Measurements from ENCODE around the gene PHTF2. TPM values are rescaled to one million over a fixed set of nuclear protein-coding genes. Genes with fewer than 3 reads are reported as not detected.

PHTF2 gene
- total RNA-seq, 1 experiment from 2014 or later: 52.0 TPM

DNA sequence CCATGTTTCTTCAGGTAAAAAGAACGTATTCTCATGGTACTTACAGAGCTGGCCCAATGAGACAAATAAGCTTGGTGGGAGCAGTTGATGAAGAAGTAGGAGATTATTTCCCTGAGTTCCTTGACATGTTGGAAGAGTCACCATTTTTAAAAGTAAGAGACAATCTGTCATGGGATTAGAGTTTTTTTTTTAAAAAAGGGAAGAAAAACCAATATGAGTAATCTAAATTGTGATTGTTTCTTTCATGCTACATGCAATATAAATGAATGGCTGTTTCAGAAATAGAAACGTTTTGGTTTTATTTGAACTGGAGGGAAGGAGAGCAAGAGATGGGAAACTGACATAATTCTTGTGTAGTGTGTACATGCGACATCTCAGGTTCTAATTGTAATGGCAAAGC is 33.1 kb upstream of the PHTF2 start:
- intact Hi-C loops (cut with micrococcal nuclease; ENCODE audit: unreplicated experiment): no loop called here
- CTCF ChIA-PET: no interaction called here

DNA sequence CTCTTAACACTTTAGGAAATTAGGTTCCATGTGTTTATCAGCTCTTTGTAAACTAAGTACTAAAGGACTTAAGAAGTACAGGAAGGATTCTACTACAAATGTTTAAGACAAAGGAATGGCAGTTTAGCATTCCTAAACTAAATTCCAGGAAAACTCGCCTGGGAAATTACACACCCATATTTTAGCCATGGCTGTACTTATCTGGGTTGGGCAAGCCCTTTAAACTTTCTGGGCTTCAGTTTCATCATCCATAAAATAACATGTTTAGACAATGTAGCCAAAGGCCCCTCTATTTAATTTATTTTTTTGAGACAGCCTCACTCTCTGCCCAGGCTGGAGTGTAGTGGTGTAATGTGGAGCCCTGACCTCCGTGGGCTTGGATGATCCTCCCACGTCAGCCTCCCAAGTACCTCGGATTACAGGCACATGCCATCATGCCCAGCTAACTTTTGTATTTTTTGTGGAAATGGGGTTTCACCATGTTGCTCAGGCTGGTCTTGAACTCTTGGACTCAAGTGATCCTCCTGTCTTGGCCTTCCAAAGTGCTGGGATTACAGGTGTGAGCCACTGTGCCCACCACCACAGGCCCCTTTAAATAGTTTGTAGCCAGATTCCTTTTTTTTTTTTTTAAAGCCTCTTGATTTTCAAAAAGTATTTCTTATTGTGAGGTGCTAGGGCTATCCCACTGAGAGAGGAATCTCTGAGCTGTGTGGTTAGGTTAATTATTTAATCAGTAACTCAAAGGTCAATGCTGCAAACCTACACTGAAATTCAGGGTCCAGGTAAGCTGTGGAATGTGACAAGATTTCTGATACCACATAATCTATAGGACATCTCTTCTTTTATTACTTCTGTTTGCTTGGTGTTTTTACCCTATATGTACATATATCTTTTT is 32.4 kb upstream of the PHTF2 start:
- no peak overlapping the region for H3K4me2 ChIP-seq
- no peak for DNase-seq
- no TSS peak for BruUV-seq (replicated peaks)
- H3K9me2 ChIP-seq (ENCODE audit: insufficient read depth): no peaks in the 10 kb centered on the region
- H3K9me3 ChIP-seq (ENCODE audit: insufficient read depth, low read depth): no peaks in the 10 kb centered on the region
- intact Hi-C loops (cut with micrococcal nuclease; ENCODE audit: unreplicated experiment): no loop called here
- H3K4me3 ChIP-seq: no peak overlapping the region
- no peaks in the 10 kb centered on the region for H4K20me1 ChIP-seq (ENCODE audit: insufficient read depth)
- H2AFZ ChIP-seq: no peak overlapping the region
- no peaks in the 10 kb centered on the region for H3K27me3 ChIP-seq (ENCODE audit: insufficient read depth, low read depth)
- no peaks in the 10 kb centered on the region for H3K36me3 ChIP-seq (ENCODE audit: low read depth)
- H3K4me1 ChIP-seq (replicated peaks; ENCODE audit: insufficient read depth): no peaks in the 10 kb centered on the region
- no peak overlapping the region for H3K27ac ChIP-seq
- peaks cover 15% of the 10 kb centered on the region for H3F3A ChIP-seq (ENCODE audit: insufficient read depth, low read depth)
- no peak for TF ChIP-seq EZH2 (IDR thresholded peaks at IDR 0.05; ENCODE audit: low read depth)
- TF ChIP-seq, protein P1, sequence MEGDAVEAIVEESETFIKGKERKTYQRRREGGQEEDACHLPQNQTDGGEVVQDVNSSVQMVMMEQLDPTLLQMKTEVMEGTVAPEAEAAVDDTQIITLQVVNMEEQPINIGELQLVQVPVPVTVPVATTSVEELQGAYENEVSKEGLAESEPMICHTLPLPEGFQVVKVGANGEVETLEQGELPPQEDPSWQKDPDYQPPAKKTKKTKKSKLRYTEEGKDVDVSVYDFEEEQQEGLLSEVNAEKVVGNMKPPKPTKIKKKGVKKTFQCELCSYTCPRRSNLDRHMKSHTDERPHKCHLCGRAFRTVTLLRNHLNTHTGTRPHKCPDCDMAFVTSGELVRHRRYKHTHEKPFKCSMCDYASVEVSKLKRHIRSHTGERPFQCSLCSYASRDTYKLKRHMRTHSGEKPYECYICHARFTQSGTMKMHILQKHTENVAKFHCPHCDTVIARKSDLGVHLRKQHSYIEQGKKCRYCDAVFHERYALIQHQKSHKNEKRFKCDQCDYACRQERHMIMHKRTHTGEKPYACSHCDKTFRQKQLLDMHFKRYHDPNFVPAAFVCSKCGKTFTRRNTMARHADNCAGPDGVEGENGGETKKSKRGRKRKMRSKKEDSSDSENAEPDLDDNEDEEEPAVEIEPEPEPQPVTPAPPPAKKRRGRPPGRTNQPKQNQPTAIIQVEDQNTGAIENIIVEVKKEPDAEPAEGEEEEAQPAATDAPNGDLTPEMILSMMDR (conservative IDR thresholded peaks at IDR 0.05): no peak
- ChIA-PET POLR2A (ENCODE audit: unreplicated experiment) (no interaction called here), CTCF (interaction anchor here (0.9 kb wide), 1 partner anchor 107 kb away, joined by 6 read pairs; no protein-coding TSS in a partner anchor)
- H3K79me2 ChIP-seq (ENCODE audit: low read depth): peaks cover 12% of the 10 kb centered on the region

More for the DNA sequence above, 33.1 kb upstream of the PHTF2 start:
- no peak overlapping the region for H3K4me3 ChIP-seq
- no TSS peak for BruUV-seq (replicated peaks)
- H4K20me1 ChIP-seq (ENCODE audit: insufficient read depth): no peaks in the 10 kb centered on the region
- no peaks in the 10 kb centered on the region for H3K27me3 ChIP-seq (ENCODE audit: insufficient read depth, low read depth)
- no peak overlapping the region for H3K4me2 ChIP-seq
- no peaks in the 10 kb centered on the region for H3K9me3 ChIP-seq (ENCODE audit: insufficient read depth, low read depth)
- TF ChIP-seq, protein P1 (conservative IDR thresholded peaks at IDR 0.05): no peak
- TF ChIP-seq EZH2 (IDR thresholded peaks at IDR 0.05; ENCODE audit: low read depth): no peak
- H2AFZ ChIP-seq: no peak overlapping the region
- H3K9me2 ChIP-seq (ENCODE audit: insufficient read depth): no peaks in the 10 kb centered on the region
- H3K4me1 ChIP-seq (replicated peaks; ENCODE audit: insufficient read depth): no peaks in the 10 kb centered on the region
- peaks cover 15% of the 10 kb centered on the region for H3F3A ChIP-seq (ENCODE audit: insufficient read depth, low read depth)
- H3K36me3 ChIP-seq (ENCODE audit: low read depth): no peaks in the 10 kb centered on the region
- POLR2A ChIA-PET (ENCODE audit: unreplicated experiment): interaction anchor here (0.5 kb wide), 1 partner anchor 38 kb away, joined by 8 read pairs; no protein-coding TSS in a partner anchor
- peaks cover 12% of the 10 kb centered on the region for H3K79me2 ChIP-seq (ENCODE audit: low read depth)
- DNase-seq: no peak
- H3K27ac ChIP-seq: no peak overlapping the region

DNA sequence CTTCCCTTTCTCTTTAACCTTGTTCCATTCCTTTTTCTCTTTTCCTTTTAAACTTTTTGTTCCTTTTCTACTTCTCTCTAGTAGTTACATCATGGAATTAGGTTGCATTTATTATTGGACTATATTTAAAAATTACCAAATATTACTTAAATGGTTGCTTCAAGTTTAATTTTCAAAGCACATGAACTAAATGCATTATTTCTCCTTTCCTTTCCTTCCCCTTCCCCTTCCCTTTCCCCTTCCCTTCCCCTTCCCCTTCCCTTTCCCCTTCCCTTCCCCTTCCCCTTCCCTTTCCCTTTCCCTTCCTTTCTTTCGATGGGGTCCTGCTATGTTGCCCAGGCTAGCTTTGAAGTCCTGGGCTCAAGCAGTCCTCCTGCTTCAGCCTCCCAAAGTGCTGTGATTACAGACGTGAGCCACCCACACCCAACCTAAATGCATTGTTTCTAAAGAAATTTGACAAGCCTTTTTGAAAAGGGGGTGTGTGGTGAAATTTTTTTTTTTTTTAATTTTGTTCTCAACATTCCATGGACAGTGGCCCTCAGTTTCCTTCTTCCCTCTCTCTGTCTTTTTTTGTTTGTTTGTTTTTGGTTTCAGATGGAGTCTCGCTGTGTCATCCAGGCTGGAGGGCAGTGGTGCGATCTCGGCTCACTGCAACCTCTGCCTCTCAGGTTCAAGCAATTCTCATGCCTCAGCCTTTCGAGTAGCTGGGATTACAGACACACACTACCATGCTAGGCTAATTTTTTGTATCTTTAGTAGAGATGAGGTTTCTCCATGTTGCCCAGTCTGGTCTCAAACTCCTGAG is 31.6 kb upstream of the PHTF2 start:
- no TSS peak for BruUV-seq (replicated peaks)
- POLR2A ChIA-PET (ENCODE audit: unreplicated experiment): no interaction called here
- H3K4me2 ChIP-seq: no peak overlapping the region

More for the DNA sequence above, 31.6 kb upstream of the PHTF2 start:
- CTCF ChIA-PET: interaction anchor here (0.9 kb wide), 1 partner anchor 108 kb away, joined by 6 read pairs; no protein-coding TSS in a partner anchor
- Histone ChIP-seq H3K27me3 (ENCODE audit: insufficient read depth, low read depth) (no peaks in the 10 kb centered on the region), H4K20me1 (ENCODE audit: insufficient read depth) (no peaks in the 10 kb centered on the region), H3F3A (ENCODE audit: insufficient read depth, low read depth) (peaks cover 15% of the 10 kb centered on the region), H3K27ac (no peak overlapping the region), H3K36me3 (ENCODE audit: low read depth) (no peaks in the 10 kb centered on the region), H3K4me1 (replicated peaks; ENCODE audit: insufficient read depth) (no peaks in the 10 kb centered on the region), H3K9me2 (ENCODE audit: insufficient read depth) (no peaks in the 10 kb centered on the region), H2AFZ (no peak overlapping the region), H3K4me3 (no peak overlapping the region), H3K9me3 (ENCODE audit: insufficient read depth, low read depth) (no peaks in the 10 kb centered on the region), H3K79me2 (ENCODE audit: low read depth) (peaks cover 12% of the 10 kb centered on the region)
- intact Hi-C loops (cut with micrococcal nuclease; ENCODE audit: unreplicated experiment): no loop called here
- DNase-seq: no peak
- TF ChIP-seq, protein P1 (conservative IDR thresholded peaks at IDR 0.05): no peak
- no peak for TF ChIP-seq EZH2 (IDR thresholded peaks at IDR 0.05; ENCODE audit: low read depth)

Data from PC-9 (cell line).